ENCODE results near the gene FBLN2. TPM values are rescaled to one million over a fixed set of nuclear protein-coding genes. Genes with fewer than 3 reads are reported as not detected.

Gene FBLN2
- total and polyA plus RNA-seq, 2 of the 13 experiments (the other 11 are each of a cell fraction or from before 2014, with no cell fraction given): not detected

GRCh38 chr3:13648060-13649001 lies 99.4 kb downstream of the FBLN2 start (continued):
- TF ChIP-seq NFIB (CRISPR knock-in tag; IDR thresholded peaks at IDR 0.05; ENCODE audit: borderline replicate concordance): no peak
- no peak for TF ChIP-seq TAF15 (IDR thresholded peaks at IDR 0.05; ENCODE audit: low read depth, low read length, poor library complexity, severe bottlenecking)
- no peak for TF ChIP-seq HNF4A (CRISPR knock-in tag; IDR thresholded peaks at IDR 0.05)
- no peak for TF ChIP-seq NPAS2 (CRISPR knock-in tag; IDR thresholded peaks at IDR 0.05; ENCODE audit: borderline replicate concordance)
- TF ChIP-seq PRDM10 (CRISPR knock-in tag; IDR thresholded peaks at IDR 0.05; ENCODE audit: low read depth): peak; percentile 96
- no peak for TF ChIP-seq STAT6 (CRISPR knock-in tag; IDR thresholded peaks at IDR 0.05; ENCODE audit: borderline replicate concordance)
- TF ChIP-seq ZNF235 (CRISPR knock-in tag; IDR thresholded peaks at IDR 0.05; ENCODE audit: borderline replicate concordance): no peak
- no peak for TF ChIP-seq ZNF7 (CRISPR knock-in tag; IDR thresholded peaks at IDR 0.05)
- TF ChIP-seq REL (CRISPR knock-in tag; conservative IDR thresholded peaks at IDR 0.05): no peak
- no peak for TF ChIP-seq FOXM1 (CRISPR knock-in tag; IDR thresholded peaks at IDR 0.05)
- no peak for TF ChIP-seq ZBTB10 (CRISPR knock-in tag; IDR thresholded peaks at IDR 0.05; ENCODE audit: borderline replicate concordance)
- TF ChIP-seq KLF9 (CRISPR knock-in tag; IDR thresholded peaks at IDR 0.05; ENCODE audit: low read depth): no peak
- TF ChIP-seq ETV6 (CRISPR knock-in tag; conservative IDR thresholded peaks at IDR 0.05): 0 out of 2 replicates have a peak, but pooled peaks have one; percentile 44
- TF ChIP-seq ZBTB38 (CRISPR knock-in tag; IDR thresholded peaks at IDR 0.05): peak; percentile 39; the same call in 1 of the 2 replicates
- TF ChIP-seq ZNF33A (CRISPR knock-in tag; IDR thresholded peaks at IDR 0.05; ENCODE audit: borderline replicate concordance): no peak

Data from HepG2 (cell line).